Breast epithelium (tissue), 3 donors: ENCODE data around the gene ZNF486.

Experiments
- POLR2A ChIP-seq: fragments of 450-650 bp; IDR thresholded peaks from one replicate; pipeline ENCODE4 v1.6.1; 2016; ENCODE audit warnings: antibody characterized with exemption, mild to moderate bottlenecking, moderate library complexity
- POLR2AphosphoS5 ChIP-seq, 3 donors: sonication (generic); formaldehyde crosslinking; IDR thresholded peaks; one replicate each; pipeline ENCODE4 v1.6.1; 2017; ENCODE audit warnings: antibody characterized with exemption in 3 of 3
- TF ChIP-seq, protein P1 (sequence below), 3 donors: fragments of 450-650 bp; IDR thresholded peaks; one replicate each; pipeline ENCODE4 v1.5.1; 2016 to 2017; ENCODE audit warnings: antibody characterized with exemption in 3 of 3, mild to moderate bottlenecking in 3 of 3, moderate library complexity in 3 of 3

GRCh38 chr19:20186174-20186573, 19.2 kb downstream of the ZNF486 start:
- TF ChIP-seq POLR2AphosphoS5 (IDR thresholded peaks at IDR 0.05) (no peak), POLR2A (no peak)
- TF ChIP-seq, protein P1, sequence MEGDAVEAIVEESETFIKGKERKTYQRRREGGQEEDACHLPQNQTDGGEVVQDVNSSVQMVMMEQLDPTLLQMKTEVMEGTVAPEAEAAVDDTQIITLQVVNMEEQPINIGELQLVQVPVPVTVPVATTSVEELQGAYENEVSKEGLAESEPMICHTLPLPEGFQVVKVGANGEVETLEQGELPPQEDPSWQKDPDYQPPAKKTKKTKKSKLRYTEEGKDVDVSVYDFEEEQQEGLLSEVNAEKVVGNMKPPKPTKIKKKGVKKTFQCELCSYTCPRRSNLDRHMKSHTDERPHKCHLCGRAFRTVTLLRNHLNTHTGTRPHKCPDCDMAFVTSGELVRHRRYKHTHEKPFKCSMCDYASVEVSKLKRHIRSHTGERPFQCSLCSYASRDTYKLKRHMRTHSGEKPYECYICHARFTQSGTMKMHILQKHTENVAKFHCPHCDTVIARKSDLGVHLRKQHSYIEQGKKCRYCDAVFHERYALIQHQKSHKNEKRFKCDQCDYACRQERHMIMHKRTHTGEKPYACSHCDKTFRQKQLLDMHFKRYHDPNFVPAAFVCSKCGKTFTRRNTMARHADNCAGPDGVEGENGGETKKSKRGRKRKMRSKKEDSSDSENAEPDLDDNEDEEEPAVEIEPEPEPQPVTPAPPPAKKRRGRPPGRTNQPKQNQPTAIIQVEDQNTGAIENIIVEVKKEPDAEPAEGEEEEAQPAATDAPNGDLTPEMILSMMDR (IDR thresholded peaks at IDR 0.05), result no peak
